VCaP (cell line): ENCODE results near the gene CRYBA2.

ENCODE experiments used
- H3K27ac ChIP-seq: fragments of 450-650 bp; 2 replicates; pipeline ENCODE4 v1.5.1; 2017
- CTCF ChIP-seq: fragments of 450-650 bp; conservative IDR thresholded peaks from 2 replicates; pipeline ENCODE4 v1.5.1; 2017; ENCODE audit warnings: mild to moderate bottlenecking, moderate library complexity

CRYBA2 gene

GRCh38 chr2:218980735-218981389 is 12.4 kb downstream of the CRYBA2 start:
- H3K27ac ChIP-seq, result no peak overlapping the region
- TF ChIP-seq CTCF, result no peak

- peak; percentile 98 for TF ChIP-seq CTCF
- peak overlapping the region; percentile 32; the same call in 1 of the 2 replicates for H3K27ac ChIP-seq
These were observed 13.1 kb downstream of the CRYBA2 start for GRCh38 chr2:218979846-218980734.

GRCh38 chr2:218975060-218975777 is 18.0 kb downstream of the CRYBA2 start:
- peak overlapping the region; percentile 72 for H3K27ac ChIP-seq
- peak; percentile 60 for TF ChIP-seq CTCF

DNA sequence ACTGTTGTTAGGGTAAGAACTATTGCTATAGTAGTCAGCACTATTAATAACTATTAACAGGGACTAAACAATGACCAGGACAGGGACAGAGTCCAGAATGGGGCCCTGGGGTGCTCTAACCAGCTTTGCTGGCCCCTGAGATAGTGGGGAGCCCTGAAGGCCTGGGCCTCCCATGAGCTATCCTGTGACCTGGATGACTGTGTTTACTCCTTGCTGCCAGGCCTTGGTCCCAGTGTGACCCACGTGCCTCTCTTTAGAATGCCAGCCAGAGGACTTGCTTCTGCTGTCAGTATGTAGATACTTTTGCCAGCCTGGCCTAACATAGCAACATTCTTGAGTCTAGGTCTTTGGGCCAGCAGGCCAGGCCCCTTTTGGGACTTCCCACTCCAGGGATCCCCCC is 22.3 kb downstream of the CRYBA2 start:
- TF ChIP-seq CTCF, result no peak
- peak overlapping the region; percentile 14; the same call in 1 of the 2 replicates for H3K27ac ChIP-seq

- no peak for TF ChIP-seq CTCF
- peak overlapping the region; percentile 58; the same call in 1 of the 2 replicates for H3K27ac ChIP-seq
These were observed 29.0 kb downstream of the CRYBA2 start for GRCh38 chr2:218964041-218964771.

DNA sequence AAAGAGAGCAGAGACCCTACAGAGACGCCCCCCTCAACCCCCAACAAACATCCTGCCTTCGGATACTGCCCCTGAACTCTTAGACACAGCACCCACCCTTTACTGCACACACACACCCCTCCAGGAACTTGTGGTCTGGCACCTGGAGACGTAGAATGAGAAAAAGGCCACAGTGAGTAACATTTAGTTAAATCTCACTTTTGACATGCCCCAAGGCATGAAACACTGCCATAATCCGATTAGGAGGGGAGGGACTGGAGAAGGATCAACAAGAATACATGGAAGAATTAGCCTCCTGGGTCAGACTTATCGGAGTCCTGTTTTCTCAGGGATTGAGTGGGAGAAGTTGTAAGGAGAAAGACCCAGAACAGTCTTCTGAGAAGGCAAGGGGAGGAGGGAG is 29.6 kb downstream of the CRYBA2 start:
- peak overlapping the region; percentile 58; the same call in 1 of the 2 replicates for H3K27ac ChIP-seq
- TF ChIP-seq CTCF, result no peak
